ENCODE measurements around the gene YIPF1.
"Not testable (repeated sequence)": the region's sequence is repeated elsewhere in the genome, so short reads cannot be mapped to it uniquely, and the experiment has no call there.

- not testable (repeated sequence) for TF ChIP-seq CTCF (IDR thresholded peaks at IDR 0.05; ENCODE audit: low read depth, low read length); EZH2phosphoT487 (IDR thresholded peaks at IDR 0.05; ENCODE audit: low read depth)
Measured at GRCh38 chr1:53815484-53815883, 74.1 kb downstream of the YIPF1 start.

Data from OCI-LY3 (cell line).